ENCODE data around the gene EFNA2. TPM values are rescaled to one million over a fixed set of nuclear protein-coding genes. Genes with fewer than 3 reads are reported as not detected.
A peak's percentile ranks its signal among the peaks of the same experiment; 100 is the strongest.
"Not testable (repeated sequence)": the region's sequence is repeated elsewhere in the genome, so short reads cannot be mapped to it uniquely, and the experiment has no call there.

Gene EFNA2
- total RNA-seq, 4 donors from 2014 or later = not detected

- no peak for TF ChIP-seq CTCF (IDR thresholded peaks at IDR 0.05)
- no peak for DNase-seq (ENCODE audit: low spot score)
Measured at GRCh38 chr19:1318678-1319471, 33.2 kb downstream of the EFNA2 start.

DNA sequence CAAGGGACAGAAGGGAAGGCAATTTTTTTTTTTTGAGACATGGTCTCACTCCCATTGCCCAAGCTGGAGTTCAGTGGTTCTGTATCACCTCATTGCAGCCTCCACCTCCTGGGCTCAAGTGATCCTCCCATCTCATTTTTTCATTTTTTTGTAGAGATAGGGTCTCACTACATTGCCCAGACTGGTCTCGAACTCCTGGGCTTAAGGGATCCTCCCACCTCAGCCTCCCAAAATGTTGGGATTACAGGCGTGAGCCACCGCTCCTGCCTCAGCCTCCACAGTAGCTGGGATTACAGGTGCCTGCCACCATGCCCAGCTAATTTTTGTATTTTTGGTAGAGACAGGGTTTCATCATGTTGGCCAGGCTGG, 34.6 kb downstream of the EFNA2 start:
- not testable (repeated sequence) for DNase-seq (ENCODE audit: low spot score); ATAC-seq (ENCODE audit: low FRiP score)

More at GRCh38 chr19:1318678-1319471, 33.2 kb downstream of the EFNA2 start:
- no peak for ATAC-seq (ENCODE audit: low FRiP score)

DNA sequence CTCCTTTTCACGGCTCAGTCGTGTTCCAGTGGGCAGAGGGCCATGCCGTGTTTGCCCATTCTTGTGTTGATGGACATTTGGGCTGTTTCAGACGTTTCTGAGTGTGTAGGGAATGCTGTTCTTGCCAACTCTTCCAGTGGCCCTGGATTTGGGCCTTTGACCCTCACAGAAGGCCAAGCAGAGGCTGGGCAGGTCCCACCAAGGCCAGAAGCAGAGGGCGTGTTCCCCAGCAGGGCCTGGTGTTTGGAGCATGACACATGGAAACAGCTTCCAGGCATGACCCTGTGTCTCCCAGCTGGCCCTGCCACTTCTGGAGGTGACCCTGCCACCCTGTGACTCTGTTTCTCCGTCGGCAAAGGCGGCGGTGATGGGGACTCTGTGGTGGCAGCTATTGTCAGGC, 35.9 kb downstream of the EFNA2 start:
- TF ChIP-seq CTCF (IDR thresholded peaks at IDR 0.05) = no peak
- DNase-seq (ENCODE audit: low spot score) (no peak), ATAC-seq (ENCODE audit: low FRiP score) (no peak)

GRCh38 chr19:1322198-1322981, 36.7 kb downstream of the EFNA2 start:
- DNase-seq (ENCODE audit: low spot score) (no peak), ATAC-seq (ENCODE audit: low FRiP score) (no peak)
- TF ChIP-seq CTCF (IDR thresholded peaks at IDR 0.05) = no peak

- ATAC-seq (ENCODE audit: low FRiP score) (no peak), DNase-seq (ENCODE audit: low spot score) (no peak)
Measured at GRCh38 chr19:1324249-1324805, 38.7 kb downstream of the EFNA2 start.

GRCh38 chr19:1324806-1325567, 39.3 kb downstream of the EFNA2 start:
- DNase-seq (ENCODE audit: low spot score) (peak; percentile 28), ATAC-seq (ENCODE audit: low FRiP score) (peak; percentile 92)
- TF ChIP-seq CTCF (IDR thresholded peaks at IDR 0.05) = no peak

More at GRCh38 chr19:1324249-1324805, 38.7 kb downstream of the EFNA2 start:
- no peak for TF ChIP-seq CTCF (IDR thresholded peaks at IDR 0.05)
